Germinal center (tissue), 1 donor: ENCODE results near the gene CCDC148.
"Not testable (repeated sequence)": the region's sequence is repeated elsewhere in the genome, so short reads cannot be mapped to it uniquely, and the experiment has no call there.

Experiments
- DNase-seq: peaks from one replicate; pipeline ENCODE4 v3.0.0; 2012; ENCODE audit warnings: mixed read lengths, low spot score

CCDC148 gene

DNA sequence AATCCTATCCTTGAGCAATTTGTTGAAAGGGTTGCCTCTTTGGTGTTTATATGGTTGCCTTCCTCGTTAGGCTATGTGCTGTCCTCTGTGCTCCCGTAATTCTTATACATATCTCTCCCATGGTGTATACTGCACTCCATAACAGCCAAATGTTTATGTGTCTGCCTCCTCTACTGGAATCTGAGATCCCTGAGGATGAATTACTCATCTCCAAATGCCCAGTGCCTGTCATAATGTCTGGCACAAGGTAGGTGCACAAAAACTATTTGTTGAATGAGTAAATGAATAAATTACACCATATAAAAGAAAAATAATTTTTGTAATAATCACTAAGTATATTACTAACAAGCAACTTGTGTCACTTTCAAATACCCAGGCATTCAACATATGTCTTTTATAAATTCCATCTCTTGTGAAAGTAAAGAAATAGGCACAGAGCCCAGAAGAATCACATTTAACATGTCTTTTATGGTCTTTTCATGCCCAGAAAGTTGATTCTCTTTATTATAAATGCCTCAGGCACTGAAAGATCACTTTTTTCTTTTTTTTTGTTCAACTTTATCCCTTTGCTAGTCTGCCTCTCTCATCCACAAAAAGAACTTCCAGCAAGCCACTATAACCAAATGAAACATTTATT lies 164.9 kb downstream of the CCDC148 start:
- DNase-seq, result no peak

DNA sequence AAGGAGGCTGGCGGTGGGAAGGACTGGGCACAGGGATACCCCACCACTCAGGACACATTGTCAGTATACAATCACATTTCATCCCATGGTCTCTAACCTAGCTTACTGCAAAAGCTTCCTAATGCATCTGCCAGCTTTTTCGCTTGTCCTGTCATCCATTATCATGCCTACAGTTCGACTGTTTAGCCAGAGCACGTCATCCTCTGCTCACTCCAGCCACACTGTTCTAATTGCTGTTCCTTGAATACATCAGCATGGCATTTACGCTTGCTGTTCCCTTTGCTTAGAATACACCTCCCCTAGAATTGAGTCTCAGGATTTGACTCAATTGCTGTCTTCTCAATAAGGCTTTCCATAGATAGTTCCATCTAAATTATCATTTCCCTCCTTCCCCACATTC lies 166.3 kb downstream of the CCDC148 start:
- DNase-seq, result no peak

DNA sequence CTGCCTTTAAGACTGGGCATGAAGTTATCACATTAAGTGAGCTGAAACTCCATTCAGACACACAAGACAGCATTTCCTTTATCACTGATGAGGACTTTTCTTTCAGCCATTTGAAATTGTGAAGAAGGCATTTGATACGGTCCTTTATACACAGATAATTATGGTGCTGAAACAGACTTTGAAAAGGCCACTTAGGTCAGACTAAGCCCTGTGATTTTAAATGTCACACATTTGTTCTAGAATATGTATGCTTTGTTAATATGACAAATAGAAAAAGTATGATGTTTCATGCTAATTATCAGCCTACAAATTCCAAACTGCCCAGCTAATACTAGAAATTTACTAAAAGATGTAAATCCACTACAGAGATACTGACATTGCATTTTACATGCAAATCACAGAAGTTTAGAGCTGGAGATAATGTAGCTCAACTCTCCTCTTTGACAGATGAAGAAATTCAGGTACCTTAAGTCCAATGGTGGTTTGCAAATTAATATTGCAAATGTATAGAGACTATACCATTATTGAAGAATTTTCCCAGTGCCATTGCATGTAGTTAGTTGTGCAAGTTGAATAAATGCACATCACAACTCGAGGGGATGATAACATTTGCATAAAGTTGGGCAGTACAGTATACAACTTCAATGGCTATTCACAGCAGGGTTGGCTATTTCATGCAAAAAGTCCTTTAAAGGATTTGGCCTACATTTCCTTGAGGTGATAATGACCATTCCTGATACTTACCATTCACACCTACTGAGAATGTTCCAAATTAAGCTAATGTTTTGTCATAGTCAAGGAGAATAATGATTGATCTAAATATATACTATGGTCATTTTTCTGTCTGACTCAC lies 179.7 kb downstream of the CCDC148 start:
- no peak for DNase-seq

DNA sequence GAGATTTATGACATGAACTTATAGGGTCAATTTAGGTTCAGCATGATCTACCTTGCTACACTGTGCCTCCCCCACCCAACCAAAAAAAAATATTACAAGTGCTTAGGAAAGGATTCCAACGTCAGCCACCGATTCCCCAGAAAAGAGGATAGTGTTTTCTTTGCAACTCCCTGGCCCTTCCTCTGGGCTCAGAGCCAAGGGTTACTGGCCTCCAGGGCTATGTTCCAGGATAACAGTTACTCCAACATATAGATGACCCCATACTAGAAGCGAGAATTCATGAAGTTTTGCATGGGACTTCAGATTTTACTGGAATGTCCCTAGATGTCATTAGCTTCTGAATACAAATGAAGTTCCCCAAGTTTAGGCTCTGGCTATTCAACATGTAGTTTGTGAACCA lies 182.8 kb downstream of the CCDC148 start:
- DNase-seq, result no peak

DNA sequence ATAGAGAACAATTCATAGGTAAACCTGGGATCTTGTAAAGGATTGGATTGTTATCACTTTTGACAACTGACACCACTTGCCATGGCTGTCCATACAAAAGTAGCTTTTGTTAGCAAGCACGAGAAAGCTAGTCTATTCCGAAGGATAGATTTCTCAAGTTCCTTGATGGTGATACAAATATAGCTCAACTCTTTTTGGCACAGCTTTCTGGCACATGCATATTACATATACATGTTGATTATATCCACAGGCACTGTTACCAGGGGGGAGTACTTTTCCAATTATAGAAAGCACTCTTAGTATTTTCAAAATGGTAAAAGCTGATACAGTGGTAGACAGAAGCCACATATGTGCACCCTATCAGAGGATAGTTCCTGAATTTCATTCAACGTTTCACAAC lies 186.0 kb downstream of the CCDC148 start:
- no peak for DNase-seq

DNA sequence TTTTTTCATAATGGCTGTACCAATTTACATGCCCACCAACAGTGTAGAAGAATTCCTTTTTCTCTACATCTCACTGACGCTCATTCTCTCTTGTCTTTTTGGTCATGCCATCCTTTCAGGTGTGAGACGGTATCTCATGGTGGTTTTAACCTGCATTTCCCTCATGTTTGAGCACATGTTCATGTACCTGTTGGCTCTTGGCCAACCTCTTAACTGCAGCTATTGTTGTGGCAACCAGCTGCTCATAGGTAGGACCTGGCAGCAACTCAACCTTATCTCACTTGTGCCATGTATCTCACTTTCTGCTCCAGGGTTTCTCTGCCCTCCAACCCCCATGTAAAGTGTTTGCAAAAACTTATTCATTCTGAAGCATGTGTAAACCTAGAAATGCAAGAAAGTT lies 187.4 kb downstream of the CCDC148 start:
- DNase-seq, result no peak

DNA sequence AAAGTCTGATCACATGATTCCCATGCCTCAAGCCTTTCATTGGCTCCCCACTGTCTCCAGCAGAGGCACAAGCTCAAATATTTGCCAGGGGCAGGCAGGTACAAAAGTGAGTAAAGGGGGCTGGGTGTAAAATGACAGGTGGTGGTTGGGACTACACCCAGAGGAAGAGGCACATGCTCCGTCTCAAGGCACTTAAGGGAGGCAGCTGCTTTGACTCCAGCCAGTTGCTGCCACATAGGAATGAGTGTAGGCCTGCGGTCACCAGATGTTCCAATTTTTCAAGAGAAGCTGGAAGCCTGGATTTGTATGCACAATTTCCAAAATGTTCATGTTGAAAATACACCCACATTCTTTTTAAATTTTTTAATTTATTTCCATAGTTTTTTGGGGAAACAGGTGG lies 190.4 kb downstream of the CCDC148 start:
- DNase-seq, result no peak

DNA sequence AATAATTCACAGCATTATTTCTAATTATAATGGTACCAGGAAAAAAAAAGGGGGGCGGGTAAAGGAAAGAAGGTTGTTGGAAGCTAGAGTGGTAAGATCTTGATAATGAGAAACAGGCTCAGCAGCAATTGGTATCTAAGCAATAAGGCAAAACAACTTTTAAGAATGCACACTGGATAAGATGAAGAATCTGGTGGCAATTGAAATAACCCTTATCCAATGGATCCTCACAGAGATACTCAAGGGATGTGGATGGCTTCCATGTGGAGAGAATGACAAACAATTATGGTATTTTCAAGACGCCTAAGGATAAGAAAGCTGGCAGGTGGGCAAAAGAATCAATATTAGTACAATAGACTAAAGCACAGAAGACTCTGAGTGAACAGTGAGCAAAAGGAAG lies 201.3 kb downstream of the CCDC148 start:
- no peak for DNase-seq

DNA sequence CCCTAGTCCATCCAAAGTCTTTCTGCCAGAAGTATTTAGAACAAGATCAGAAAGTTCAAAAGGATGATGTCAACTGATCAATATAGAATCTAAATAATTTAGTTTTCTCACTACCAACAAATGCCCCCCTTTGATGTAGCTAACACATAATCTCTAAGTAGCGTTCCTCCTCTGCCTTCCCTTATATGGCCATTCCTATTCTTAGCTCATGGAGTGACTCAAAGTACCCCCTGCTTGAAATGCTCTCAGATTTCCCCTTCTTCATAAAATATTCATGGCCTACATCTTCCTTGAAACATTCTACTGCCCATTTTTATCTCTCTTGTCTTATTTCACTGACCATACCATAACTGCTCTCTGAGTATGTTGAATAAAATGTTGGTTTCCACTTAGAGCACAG lies 203.4 kb downstream of the CCDC148 start:
- DNase-seq, result no peak

DNA sequence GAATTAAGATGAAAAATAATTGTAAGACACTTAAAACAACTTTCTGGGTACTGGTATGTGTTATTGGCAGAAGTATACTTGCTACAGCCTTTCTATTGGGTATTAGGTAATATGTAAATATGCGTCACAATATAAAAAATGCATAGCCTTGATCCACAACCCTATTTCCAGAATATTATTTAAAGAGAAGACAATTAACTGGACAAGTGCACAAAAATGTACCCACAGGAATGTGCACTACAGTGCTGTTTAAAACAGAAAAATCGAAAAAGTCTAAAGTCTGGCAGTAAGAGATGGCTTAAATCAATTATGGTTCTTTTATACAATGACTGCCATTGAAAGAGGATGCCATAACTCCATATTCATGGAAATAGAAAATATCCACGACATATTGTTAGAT lies 205.2 kb downstream of the CCDC148 start:
- DNase-seq, result no peak

DNA sequence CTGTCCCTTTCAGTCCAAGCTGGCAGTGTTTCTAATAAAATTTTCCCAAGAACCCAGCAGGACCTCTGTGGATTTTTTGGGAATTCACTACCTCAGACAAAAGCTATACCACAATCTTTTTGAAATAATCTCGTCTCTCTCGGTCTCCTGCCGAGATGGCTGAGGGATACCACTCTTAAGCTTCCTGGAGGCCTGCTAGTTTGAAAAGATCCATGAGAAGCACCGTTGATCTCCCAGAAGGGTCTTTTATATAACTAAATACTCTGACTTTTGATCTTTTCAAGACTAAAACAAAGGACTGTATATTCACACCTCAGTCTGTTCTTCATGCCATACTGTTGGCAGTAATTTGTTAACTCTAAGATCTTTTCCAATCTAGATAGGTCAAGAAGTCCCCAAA lies 213.2 kb downstream of the CCDC148 start:
- no peak for DNase-seq

DNA sequence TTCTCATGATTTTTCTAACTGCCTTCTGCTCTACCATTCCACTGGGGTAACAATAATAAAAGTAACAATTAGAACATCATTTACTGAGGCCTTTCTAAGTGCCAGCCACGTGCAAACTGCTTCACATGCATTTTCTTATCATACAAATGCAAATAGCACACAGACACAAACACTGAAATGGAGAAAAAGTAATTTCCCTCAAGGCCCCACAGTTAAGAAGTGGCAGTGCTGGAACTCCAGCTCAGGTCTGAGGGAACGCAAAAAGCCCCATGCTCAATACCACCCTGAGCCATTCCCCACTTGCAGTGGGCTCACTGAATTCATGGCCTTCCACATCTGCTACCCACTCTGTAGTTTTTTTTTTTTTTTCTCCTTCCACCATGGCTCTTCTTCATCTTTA lies 214.3 kb downstream of the CCDC148 start:
- DNase-seq, result no peak

DNA sequence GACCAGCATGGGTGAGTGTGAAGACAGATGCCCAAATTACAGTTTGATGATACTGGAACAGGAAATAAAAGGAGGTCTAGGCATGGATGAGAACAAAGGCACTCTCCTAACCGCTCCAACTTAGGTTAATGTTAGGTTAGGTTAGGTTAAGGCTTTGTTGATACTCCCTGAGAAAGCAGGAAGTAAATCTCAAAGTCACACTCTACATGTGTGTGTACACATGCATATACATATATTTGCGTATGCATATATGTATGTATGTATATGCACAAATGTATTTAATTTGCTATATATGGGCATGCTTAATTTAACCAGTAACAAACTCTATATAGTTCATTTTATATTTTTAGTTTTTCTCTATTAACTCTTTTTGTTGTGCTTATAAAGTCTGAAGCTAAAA lies 215.6 kb downstream of the CCDC148 start:
- DNase-seq, result no peak

DNA sequence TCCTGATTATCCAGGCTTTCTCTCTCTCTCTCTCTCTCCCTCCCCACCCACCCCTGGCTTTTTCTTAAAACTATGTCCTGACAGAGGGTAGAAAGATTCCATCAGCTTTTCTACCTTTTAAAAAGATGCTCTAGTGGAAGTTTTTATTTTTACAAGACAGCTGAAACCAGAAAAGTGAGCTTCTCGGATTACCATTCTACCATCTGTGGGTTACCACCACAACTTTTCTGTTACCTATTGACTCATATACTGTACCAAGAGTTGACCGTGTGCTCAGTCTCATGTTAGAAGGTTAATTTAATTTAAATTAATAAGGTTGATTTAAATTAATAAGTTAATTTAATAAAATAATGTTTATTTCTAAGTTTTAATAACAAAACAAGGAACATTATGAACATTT lies 217.3 kb downstream of the CCDC148 start:
- DNase-seq, result no peak

DNA sequence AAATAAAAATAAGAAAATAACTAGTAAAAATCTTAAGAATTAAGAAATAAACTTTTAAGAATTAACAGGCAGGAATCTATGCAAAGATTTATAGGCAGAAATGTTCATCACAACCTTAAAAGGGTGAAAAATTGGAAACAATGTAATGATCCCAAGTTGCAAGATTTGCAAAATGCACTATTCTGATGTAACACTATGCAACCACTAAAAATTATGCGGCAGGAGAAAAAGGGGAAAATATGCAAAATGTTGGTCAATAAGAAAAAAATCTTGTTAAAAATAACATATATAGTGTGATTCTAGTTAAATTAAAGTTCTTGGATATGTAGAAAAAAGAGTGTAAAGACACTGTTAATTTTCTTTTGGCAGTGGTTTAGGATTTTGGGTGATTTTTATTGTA lies 222.1 kb downstream of the CCDC148 start:
- DNase-seq, result no peak

DNA sequence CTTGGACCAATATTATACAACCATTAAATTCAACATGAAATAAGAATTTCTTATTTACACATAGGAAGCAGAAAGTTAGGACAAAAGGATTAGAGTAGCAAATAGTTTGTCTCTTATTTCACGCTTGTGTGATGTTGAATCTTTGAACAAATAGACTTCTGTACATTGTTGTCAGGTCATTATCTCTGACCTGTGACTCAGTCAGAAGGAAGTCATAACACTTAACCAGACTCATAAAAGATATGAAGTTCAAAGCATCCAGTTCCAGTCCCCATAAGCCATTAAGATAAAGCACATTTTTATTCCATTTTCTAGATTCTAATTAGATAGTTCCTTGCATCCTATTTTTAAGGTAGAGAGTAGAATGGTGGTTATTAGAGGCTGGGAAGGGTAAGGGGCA lies 224.1 kb downstream of the CCDC148 start:
- no peak for DNase-seq

DNA sequence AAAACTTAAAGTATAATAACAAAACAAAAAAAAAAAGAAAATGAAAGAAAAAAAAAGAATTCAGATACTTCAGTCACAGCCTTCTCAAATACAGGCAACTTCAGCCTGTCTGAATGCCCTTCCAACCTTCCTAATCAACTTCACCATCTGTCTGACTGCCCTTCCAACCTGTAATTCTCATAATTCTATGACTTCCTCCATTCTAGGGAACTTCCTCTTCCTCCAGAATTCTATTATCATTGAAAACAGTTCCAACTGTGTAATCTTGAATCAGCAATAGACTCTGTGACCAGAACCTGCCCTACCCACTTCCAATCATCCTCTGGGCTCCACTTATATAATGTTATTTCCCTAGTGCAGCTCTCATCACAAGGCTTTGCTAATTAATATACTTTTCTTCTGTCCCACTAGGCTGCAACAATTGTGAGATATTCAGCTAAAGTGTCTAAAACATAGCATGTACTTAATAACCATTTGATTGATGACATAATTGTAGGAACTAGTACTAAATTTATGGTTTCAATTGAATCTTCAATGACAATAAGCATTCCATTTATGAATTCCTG lies 227.5 kb downstream of the CCDC148 start:
- no peak for DNase-seq

DNA sequence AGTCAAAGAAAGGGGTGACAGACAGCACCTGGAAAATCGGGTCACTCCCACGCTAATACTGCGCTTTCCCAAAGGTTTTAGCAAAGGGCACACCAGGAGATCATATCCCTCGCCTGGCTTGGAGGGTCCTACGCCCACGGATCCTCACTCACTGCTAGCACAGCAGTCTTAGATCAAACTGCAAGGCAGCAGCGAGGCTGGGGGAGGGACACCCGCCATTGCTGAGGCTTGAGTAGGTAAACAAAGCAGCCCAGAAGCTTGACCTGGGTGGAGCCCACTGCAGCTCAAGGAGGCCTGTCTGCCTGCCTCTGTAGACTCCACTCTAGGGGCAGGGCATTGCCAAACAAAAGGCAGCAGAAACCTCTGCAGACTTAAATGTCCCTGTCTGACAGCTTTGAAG lies 233.5 kb downstream of the CCDC148 start:
- DNase-seq, result not testable (repeated sequence)

DNA sequence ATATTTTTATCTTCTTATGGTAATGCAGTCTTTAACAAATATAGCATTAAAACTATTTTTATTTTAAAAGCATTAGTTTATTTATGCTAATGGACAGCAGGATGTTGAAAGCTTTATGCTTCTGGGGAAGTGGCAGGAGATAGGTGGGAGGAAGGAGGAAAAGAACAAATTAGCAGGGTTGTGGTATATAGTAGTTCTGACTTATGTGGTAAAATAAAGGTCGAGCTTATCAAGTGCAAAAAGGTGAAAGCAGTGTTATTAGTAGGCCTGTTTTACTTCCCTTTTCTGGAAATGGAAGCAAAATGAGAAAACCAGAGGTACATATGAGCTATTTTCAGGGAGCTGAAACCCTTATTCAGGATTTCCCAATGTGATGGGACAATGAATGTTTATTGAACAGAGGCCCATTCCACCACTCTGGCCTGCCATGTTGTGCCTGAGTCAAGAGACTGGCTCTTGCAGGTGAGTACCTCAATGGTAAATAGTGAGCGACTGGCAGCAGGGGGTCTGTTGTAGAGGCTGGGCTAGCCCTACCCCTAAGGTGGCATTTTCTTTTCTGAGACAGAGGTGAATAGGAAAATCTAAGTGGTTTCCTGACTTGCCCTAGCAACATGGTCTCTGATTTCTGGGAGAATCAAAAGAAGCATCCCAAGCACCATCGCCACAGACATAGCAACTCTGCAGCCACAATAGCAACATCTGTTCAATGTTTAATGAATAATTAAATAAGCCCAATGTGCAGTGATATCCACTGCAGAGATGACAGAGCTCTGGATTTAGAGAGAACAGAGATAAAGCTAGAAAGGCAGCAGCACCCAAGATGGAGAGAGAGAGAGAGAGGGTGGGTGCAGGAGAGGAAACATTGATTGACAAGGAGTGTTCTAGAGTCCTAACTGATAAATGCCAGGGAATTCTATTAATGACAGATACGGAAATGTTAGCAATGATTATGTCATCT lies 235.2 kb downstream of the CCDC148 start:
- no peak for DNase-seq

DNA sequence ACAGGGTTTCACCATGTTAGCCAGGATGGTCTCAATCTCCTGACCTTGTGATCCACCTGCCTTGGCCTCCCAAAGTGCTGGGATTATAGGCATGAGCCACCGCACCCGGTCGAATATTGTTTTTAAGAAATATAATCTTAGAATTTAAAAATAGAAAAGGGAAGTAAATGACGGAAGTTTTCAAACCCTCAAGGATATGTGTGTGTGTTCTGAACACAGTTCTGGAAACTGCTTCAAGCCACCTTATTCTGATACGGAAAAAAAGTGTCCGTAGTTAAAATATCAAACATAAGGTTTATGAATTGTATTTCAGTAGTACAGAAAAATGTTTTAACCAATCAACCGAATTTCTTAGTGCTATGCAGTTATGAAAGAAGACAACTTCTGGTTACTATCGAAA lies 239.0 kb downstream of the CCDC148 start:
- DNase-seq, result no peak

DNA sequence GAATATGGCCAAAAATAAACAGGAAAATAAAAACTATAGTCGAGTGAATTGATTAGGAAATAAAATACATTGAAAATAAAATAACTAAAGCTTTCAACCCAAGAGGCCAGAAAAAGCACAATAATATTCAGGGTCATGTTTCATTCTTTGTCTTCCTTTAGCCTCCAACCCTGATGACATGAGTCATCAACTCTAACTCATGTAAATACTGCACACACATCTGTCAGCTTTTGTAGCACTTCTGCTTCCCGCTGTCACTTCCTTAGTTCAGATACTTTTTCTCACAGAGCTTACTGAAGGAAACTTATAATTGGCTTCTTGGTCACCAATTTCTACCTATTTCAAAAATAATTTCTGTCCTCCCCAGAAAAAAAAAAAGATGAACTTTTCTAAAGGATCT lies 242.1 kb downstream of the CCDC148 start:
- no peak for DNase-seq

DNA sequence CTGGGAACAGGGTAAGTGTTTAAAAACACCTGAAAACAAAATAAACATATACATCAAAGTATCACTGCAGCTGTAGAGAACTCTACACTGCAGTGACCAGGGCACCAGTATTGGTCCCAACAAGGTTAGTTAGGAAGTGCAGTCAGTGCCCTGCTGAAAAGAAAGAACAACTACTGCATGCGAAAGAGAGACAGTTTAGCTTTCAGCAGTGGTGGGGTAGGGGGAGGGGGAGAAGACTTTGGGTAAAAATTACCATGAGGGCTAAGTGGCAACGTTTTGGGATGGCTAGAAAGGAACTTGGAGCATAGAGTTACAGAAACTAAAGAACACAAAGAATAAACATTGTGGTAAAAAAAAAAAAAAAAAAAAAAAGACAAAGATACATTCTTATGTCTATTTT lies 242.8 kb downstream of the CCDC148 start:
- no peak for DNase-seq
